22Rv1 (cell line): Measurements from ENCODE around the gene VENTX.

Experiments
- CTCF ChIP-seq: fragments of 450-650 bp; IDR thresholded peaks from 2 replicates; pipeline ENCODE4 v1.5.1; 2017; ENCODE audit warnings: mild to moderate bottlenecking
- ZFX ChIP-seq: fragments of 450-650 bp; IDR thresholded peaks from 2 replicates; pipeline ENCODE4 v1.6.1; 2017; ENCODE audit warnings: antibody characterized with exemption, borderline replicate concordance

DNA sequence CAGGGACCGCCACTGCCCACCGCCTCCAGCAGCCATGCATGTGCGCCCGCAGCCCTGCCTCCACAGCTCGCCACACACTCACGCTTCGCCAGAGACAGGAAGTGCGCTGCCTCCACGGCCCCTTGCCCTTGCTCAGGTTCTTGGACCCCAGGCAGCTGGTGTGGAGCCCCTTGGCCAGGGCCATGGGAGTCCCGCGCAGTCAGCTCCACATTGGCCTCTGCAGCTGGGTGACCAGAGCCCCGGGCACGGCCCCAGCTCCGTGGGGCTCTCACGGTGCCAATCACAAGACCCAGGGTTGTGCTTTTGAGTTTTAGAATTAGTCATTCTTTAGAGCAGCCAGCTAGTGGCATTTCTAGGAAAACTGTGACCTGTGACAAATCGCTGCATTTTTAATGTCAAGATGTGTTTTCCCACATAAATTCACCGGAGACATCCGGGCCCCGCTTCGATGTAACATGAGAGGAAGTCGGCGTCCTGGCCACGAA lies 11.9 kb upstream of the VENTX start:
- TF ChIP-seq CTCF (no peak), ZFX (no peak)
